ENCODE results near the gene COL15A1. TPM values are rescaled to one million over a fixed set of nuclear protein-coding genes. Genes with fewer than 3 reads are reported as not detected.

Gene COL15A1
- total and polyA plus RNA-seq, 8 donors: 10.7 to 173 (median 27.8) TPM

- 90 to 92% (median 91%) methylated on average over 7 of the region's 7 CpGs for WGBS, 5 donors
- no peak for DNase-seq
- Histone ChIP-seq H3K4me3 (no peak overlapping the region), H3K9me3 (no peaks in the 10 kb centered on the region), H3K36me3 (peaks cover 0 to 12% (median 0%) of the 10 kb centered on the region in 4 donors), H3K4me1 (peaks cover 10 to 56% (median 36%) of the 10 kb centered on the region in 4 donors), H3K27ac (peak overlapping the region in 1 of 5 donors; percentile 81), H3K27me3 (no peaks in the 10 kb centered on the region)
- no peak for TF ChIP-seq EP300 (IDR thresholded peaks at IDR 0.05)
- TF ChIP-seq POLR2AphosphoS5 (IDR thresholded peaks at IDR 0.05): no peak
- no peak for TF ChIP-seq CTCF (IDR thresholded peaks at IDR 0.05)
- TF ChIP-seq POLR2A (IDR thresholded peaks at IDR 0.05): no peak
- intact Hi-C loops (cut with DNase I; ENCODE audit: low total_unique reads): loop anchor here (5.0 kb wide), 1 partner anchor 134 kb away; no protein-coding TSS in a partner anchor
Measured at GRCh38 chr9:98995971-98996504, 52.3 kb downstream of the COL15A1 start.

GRCh38 chr9:98997604-98998003 is 53.9 kb downstream of the COL15A1 start:
- Histone ChIP-seq H3K4me3 (no peak overlapping the region), H3K27me3 (no peaks in the 10 kb centered on the region), H3K27ac (peak overlapping the region in 4 of 5 donors; percentile 70 to 81 (median 74)), H3K4me1 (peaks cover 10 to 56% (median 39%) of the 10 kb centered on the region in 4 donors), H3K9me3 (no peaks in the 10 kb centered on the region), H3K36me3 (peaks cover 0 to 4% (median 0%) of the 10 kb centered on the region in 4 donors)
- TF ChIP-seq POLR2AphosphoS5 (IDR thresholded peaks at IDR 0.05) (no peak), POLR2A (IDR thresholded peaks at IDR 0.05) (no peak), EP300 (IDR thresholded peaks at IDR 0.05) (no peak), CTCF (IDR thresholded peaks at IDR 0.05) (no peak)
- intact Hi-C loops (cut with DNase I; ENCODE audit: low total_unique reads): loop anchor here (5.0 kb wide), 1 partner anchor 135 kb away; no protein-coding TSS in a partner anchor
- DNase-seq: peak in 1 of 2 donors; percentile 65
- WGBS, 5 donors: 41 to 76% (median 64%) methylated on average over 4 of the region's 4 CpGs

- Histone ChIP-seq H3K9me3 (no peaks in the 10 kb centered on the region), H3K27me3 (no peaks in the 10 kb centered on the region), H3K4me1 (peaks cover 10 to 56% (median 36%) of the 10 kb centered on the region in 4 donors), H3K27ac (peak overlapping the region; percentile 32 to 81 (median 71)), H3K36me3 (peaks cover 0 to 13% (median 4%) of the 10 kb centered on the region in 4 donors), H3K4me3 (no peak overlapping the region)
- TF ChIP-seq POLR2A (IDR thresholded peaks at IDR 0.05): no peak
- peak in 5 of 7 experiments; percentile 84 to 88 (median 85) for TF ChIP-seq CTCF (IDR thresholded peaks at IDR 0.05)
- TF ChIP-seq POLR2AphosphoS5 (IDR thresholded peaks at IDR 0.05): peak in 1 of 3 donors; percentile 53
- intact Hi-C loops (cut with DNase I; ENCODE audit: low total_unique reads): loop anchor here (5.0 kb wide), 1 partner anchor 136 kb away; no protein-coding TSS in a partner anchor
- WGBS, 5 donors: 10 to 18% (median 17%) methylated on average over 17 to 19 of the region's 19 CpGs
- peak; percentile 80 to 84 for DNase-seq
Measured at GRCh38 chr9:98998441-98999151, 54.9 kb downstream of the COL15A1 start.

GRCh38 chr9:98999152-98999525 is 55.4 kb downstream of the COL15A1 start:
- Histone ChIP-seq H3K36me3 (peaks cover 0 to 18% (median 7%) of the 10 kb centered on the region in 4 donors), H3K4me1 (peaks cover 10 to 53% (median 34%) of the 10 kb centered on the region in 4 donors), H3K9me3 (no peaks in the 10 kb centered on the region), H3K27me3 (no peaks in the 10 kb centered on the region), H3K4me3 (no peak overlapping the region), H3K27ac (peak overlapping the region in 4 of 5 donors; percentile 70 to 81 (median 74))
- 39 to 66% (median 43%) methylated on average over 3 to 6 of the region's 6 CpGs for WGBS, 5 donors
- TF ChIP-seq CTCF (IDR thresholded peaks at IDR 0.05) (peak in 1 of 7 experiments; percentile 3), POLR2AphosphoS5 (IDR thresholded peaks at IDR 0.05) (no peak)
- DNase-seq: no peak
- intact Hi-C loops (cut with DNase I; ENCODE audit: low total_unique reads): loop anchor here (5.0 kb wide), 1 partner anchor 137 kb away; no protein-coding TSS in a partner anchor

All from stomach (tissue), 9 donors.